Effector CD4-positive, alpha-beta T cell (primary cell): ENCODE measurements around the gene ZNF208.

Experiments used
- DNase-seq: peaks from one replicate; pipeline ENCODE4 v3.0.0-alpha.2; 2020

ZNF208 gene

DNA sequence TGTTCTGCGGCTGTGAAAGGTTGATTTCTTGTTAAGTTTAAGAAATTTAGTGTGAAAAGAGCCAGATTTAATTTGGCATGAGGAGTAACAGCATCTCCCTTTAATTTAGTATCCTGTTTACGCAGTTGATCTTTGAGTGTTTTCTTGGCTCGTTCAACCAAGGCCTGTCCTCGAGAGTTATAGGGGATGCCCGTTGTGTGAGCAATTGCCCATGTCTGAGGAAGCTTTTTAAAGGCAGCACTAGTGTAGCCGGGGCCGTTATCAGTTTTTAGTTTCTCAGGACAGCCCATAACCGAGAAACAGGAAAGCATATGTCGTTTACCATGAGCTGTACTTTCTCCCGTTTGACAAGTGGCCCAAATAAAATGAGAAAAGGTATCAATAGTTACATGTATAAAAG, 127.2 kb downstream of the ZNF208 start:
- no peak for DNase-seq
